ENCODE data around the gene SLC1A7. TPM values are rescaled to one million over a fixed set of nuclear protein-coding genes. Genes with fewer than 3 reads are reported as not detected.

Gene SLC1A7
- total and polyA plus RNA-seq, 2 of the 13 experiments (the other 11 are each of a cell fraction or from before 2014, with no cell fraction given) = 0.04 to 2.0 TPM

DNA sequence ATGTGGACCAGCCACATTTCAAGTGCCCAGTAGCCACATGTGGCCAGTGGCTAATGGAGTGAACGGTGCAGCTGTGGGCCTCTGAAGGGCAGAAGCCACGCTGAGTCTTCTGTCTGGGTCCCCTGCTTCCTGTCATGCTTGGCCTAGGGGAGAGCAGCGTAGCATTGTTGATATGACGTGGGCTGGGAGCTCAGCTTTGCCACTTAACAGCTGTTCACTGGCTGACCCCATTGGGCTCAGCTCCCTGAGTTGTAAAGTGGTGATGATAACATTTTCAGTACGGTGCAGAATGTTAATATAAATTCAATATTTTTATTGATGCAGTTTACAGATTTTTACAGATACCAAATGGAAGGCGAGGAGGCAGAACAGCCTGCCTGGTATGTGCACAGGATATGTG, 76.0 kb downstream of the SLC1A7 start:
- Histone ChIP-seq H4K20me1 (ENCODE audit: insufficient read depth, low read length) (no peaks in the 10 kb centered on the region), H3K27ac (ENCODE audit: extremely low read length, insufficient read depth, low read length) (no peak overlapping the region), H3K4me3 (replicated peaks in 1 of 3; ENCODE audit: insufficient read depth in 1 of 3, low read depth in 2 of 3, low read length in 3 of 3) (no peak overlapping the region), H3K36me3 (replicated peaks in 1 of 2; ENCODE audit: control insufficient read depth in 1 of 2, insufficient read depth in 2 of 2, low read length in 2 of 2) (no peaks in the 10 kb centered on the region), H3K27me3 (ENCODE audit: control insufficient read depth in 1 of 2, insufficient read depth in 2 of 2, low read length in 2 of 2) (peaks cover 5 to 45% of the 10 kb centered on the region in 2 experiments; a peak in 4 of 5 replicates), H3K4me1 (ENCODE audit: insufficient read depth, low read length) (no peaks in the 10 kb centered on the region; the same call in 1 of the 2 replicates), H3K9ac (ENCODE audit: insufficient read depth, low read depth, low read length) (no peak overlapping the region), H3K4me2 (ENCODE audit: low read depth, low read length) (no peak overlapping the region), H3K9me3 (ENCODE audit: low read length) (no peaks in the 10 kb centered on the region), H3K79me2 (ENCODE audit: insufficient read depth, low read length) (no peaks in the 10 kb centered on the region), H2AFZ (ENCODE audit: low read length) (no peak overlapping the region)
- TF ChIP-seq NCOA2 (CRISPR knock-in tag; IDR thresholded peaks at IDR 0.05) = no peak
- no peak for TF ChIP-seq XBP1 (CRISPR knock-in tag; IDR thresholded peaks at IDR 0.05)
- TF ChIP-seq WIZ (CRISPR knock-in tag; IDR thresholded peaks at IDR 0.05) = no peak
- TF ChIP-seq ZNF143 (CRISPR knock-in tag; IDR thresholded peaks at IDR 0.05) = no peak
- no peak for TF ChIP-seq GATAD2A (CRISPR knock-in tag; IDR thresholded peaks at IDR 0.05)
- TF ChIP-seq GFI1 (CRISPR knock-in tag; IDR thresholded peaks at IDR 0.05; ENCODE audit: borderline replicate concordance) = no peak
- TF ChIP-seq, protein P1, sequence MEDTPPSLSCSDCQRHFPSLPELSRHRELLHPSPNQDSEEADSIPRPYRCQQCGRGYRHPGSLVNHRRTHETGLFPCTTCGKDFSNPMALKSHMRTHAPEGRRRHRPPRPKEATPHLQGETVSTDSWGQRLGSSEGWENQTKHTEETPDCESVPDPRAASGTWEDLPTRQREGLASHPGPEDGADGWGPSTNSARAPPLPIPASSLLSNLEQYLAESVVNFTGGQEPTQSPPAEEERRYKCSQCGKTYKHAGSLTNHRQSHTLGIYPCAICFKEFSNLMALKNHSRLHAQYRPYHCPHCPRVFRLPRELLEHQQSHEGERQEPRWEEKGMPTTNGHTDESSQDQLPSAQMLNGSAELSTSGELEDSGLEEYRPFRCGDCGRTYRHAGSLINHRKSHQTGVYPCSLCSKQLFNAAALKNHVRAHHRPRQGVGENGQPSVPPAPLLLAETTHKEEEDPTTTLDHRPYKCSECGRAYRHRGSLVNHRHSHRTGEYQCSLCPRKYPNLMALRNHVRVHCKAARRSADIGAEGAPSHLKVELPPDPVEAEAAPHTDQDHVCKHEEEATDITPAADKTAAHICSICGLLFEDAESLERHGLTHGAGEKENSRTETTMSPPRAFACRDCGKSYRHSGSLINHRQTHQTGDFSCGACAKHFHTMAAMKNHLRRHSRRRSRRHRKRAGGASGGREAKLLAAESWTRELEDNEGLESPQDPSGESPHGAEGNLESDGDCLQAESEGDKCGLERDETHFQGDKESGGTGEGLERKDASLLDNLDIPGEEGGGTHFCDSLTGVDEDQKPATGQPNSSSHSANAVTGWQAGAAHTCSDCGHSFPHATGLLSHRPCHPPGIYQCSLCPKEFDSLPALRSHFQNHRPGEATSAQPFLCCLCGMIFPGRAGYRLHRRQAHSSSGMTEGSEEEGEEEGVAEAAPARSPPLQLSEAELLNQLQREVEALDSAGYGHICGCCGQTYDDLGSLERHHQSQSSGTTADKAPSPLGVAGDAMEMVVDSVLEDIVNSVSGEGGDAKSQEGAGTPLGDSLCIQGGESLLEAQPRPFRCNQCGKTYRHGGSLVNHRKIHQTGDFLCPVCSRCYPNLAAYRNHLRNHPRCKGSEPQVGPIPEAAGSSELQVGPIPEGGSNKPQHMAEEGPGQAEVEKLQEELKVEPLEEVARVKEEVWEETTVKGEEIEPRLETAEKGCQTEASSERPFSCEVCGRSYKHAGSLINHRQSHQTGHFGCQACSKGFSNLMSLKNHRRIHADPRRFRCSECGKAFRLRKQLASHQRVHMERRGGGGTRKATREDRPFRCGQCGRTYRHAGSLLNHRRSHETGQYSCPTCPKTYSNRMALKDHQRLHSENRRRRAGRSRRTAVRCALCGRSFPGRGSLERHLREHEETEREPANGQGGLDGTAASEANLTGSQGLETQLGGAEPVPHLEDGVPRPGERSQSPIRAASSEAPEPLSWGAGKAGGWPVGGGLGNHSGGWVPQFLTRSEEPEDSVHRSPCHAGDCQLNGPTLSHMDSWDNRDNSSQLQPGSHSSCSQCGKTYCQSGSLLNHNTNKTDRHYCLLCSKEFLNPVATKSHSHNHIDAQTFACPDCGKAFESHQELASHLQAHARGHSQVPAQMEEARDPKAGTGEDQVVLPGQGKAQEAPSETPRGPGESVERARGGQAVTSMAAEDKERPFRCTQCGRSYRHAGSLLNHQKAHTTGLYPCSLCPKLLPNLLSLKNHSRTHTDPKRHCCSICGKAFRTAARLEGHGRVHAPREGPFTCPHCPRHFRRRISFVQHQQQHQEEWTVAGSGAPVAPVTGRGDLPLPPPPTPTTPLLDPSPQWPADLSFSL (CRISPR knock-in tag; IDR thresholded peaks at IDR 0.05) = no peak
- no peak for TF ChIP-seq JUN (CRISPR knock-in tag; IDR thresholded peaks at IDR 0.05)
- no peak for TF ChIP-seq ISX (CRISPR knock-in tag; conservative IDR thresholded peaks at IDR 0.05)
- no peak for TF ChIP-seq ZNF570 (CRISPR knock-in tag; IDR thresholded peaks at IDR 0.05; ENCODE audit: borderline replicate concordance)
- TF ChIP-seq NCOA5 (CRISPR knock-in tag; IDR thresholded peaks at IDR 0.05) = no peak
- no peak for TF ChIP-seq MAFG (CRISPR knock-in tag; IDR thresholded peaks at IDR 0.05)
- TF ChIP-seq ZNF280D (CRISPR knock-in tag; IDR thresholded peaks at IDR 0.05) = no peak
- no peak for TF ChIP-seq ZFP36 (IDR thresholded peaks at IDR 0.05; ENCODE audit: borderline replicate concordance, low read depth, low read length, partially characterized antibody)
- TF ChIP-seq TCF7L2 (IDR thresholded peaks at IDR 0.05; ENCODE audit: low read depth, low read length) = no peak
- TF ChIP-seq, protein P2, sequence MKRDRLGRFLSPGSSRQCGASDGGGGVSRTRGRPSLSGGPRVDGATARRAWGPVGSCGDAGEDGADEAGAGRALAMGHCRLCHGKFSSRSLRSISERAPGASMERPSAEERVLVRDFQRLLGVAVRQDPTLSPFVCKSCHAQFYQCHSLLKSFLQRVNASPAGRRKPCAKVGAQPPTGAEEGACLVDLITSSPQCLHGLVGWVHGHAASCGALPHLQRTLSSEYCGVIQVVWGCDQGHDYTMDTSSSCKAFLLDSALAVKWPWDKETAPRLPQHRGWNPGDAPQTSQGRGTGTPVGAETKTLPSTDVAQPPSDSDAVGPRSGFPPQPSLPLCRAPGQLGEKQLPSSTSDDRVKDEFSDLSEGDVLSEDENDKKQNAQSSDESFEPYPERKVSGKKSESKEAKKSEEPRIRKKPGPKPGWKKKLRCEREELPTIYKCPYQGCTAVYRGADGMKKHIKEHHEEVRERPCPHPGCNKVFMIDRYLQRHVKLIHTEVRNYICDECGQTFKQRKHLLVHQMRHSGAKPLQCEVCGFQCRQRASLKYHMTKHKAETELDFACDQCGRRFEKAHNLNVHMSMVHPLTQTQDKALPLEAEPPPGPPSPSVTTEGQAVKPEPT (CRISPR knock-in tag; IDR thresholded peaks at IDR 0.05; ENCODE audit: low read depth) = no peak
- DNase-seq (ENCODE audit: low spot score) (no peak), ATAC-seq (no peak), FAIRE-seq (no peak)
- ChIA-PET CTCF (ENCODE audit: low intra/inter-chr PET ratio, low total read pairs) (no interaction called here), POLR2A (no interaction called here)
- in situ Hi-C loops (cut with HindIII; ENCODE audit: extremely low pct_ligation_motif_present, low pct_unique_long_range_greater_than_20kb) (no loop called here), intact Hi-C loops (cut with micrococcal nuclease; ENCODE audit: unreplicated experiment) (no loop called here)
- no TSS peak for BruUV-seq (replicated peaks)
- WGBS (ENCODE audit: low lambda C conversion rate) = 58% methylated on average over 6 of the region's 6 CpGs

Measured in HepG2 (cell line).